SKM-1 treated with dmso at 0.1 percent for 144 hours (cell line): Measurements from ENCODE around the gene GTF2F1.
"Not testable (repeated sequence)": the region's sequence is repeated elsewhere in the genome, so short reads cannot be mapped to it uniquely, and the experiment has no call there.

Experiments
- DNase-seq: peaks from one replicate; lab custom pipeline; 2025; ENCODE audit not compliant: unreplicated experiment; lab: John Stamatoyannopoulos, UW

The GTF2F1 gene

GRCh38 chr19:6393074-6393982, at the start of gene GTF2F1:
GTF2F1 (minus strand) TSS chr19:6393164; CDS start chr19:6392995, 169 bp downstream.
- DNase-seq, result peak; percentile 87

- DNase-seq, result no peak
Observed at GRCh38 chr19:6442087-6442688, 49.2 kb upstream of the GTF2F1 start.

- no peak for DNase-seq
Observed at GRCh38 chr19:6440905-6441304, 47.9 kb upstream of the GTF2F1 start.

- DNase-seq, result no peak
Observed at GRCh38 chr19:6439743-6440142, 46.8 kb upstream of the GTF2F1 start.

- DNase-seq, result no peak
Observed at GRCh38 chr19:6433663-6434062, 40.7 kb upstream of the GTF2F1 start, which contains the start of gene SLC25A41. SLC25A41 (minus strand) TSS chr19:6433763; CDS start chr19:6433693, 70 bp downstream.

GRCh38 chr19:6433165-6433564, 40.2 kb upstream of the GTF2F1 start:
- no peak for DNase-seq

GRCh38 chr19:6431891-6432290, 38.9 kb upstream of the GTF2F1 start:
- DNase-seq, result no peak

- DNase-seq, result peak; percentile 44
Observed at GRCh38 chr19:6429419-6430221, 36.7 kb upstream of the GTF2F1 start.

GRCh38 chr19:6428692-6429418, 35.9 kb upstream of the GTF2F1 start:
- not testable (repeated sequence) for DNase-seq

- no peak for DNase-seq
Observed at GRCh38 chr19:6427131-6427530, 34.2 kb upstream of the GTF2F1 start.

- DNase-seq, result peak; percentile 45
Observed at GRCh38 chr19:6425732-6426620, 33.0 kb upstream of the GTF2F1 start.

- peak; percentile 100 for DNase-seq
Observed at GRCh38 chr19:6424939-6425731, 32.2 kb upstream of the GTF2F1 start.

- no peak for DNase-seq
Observed at GRCh38 chr19:6424195-6424938, 31.4 kb upstream of the GTF2F1 start, which contains the start of gene KHSRP. KHSRP (minus strand) TSS chr19:6424811; CDS start chr19:6424701, 110 bp downstream.

- no peak for DNase-seq
Observed at GRCh38 chr19:6423499-6424194, 30.7 kb upstream of the GTF2F1 start.

GRCh38 chr19:6421075-6422014, 28.4 kb upstream of the GTF2F1 start:
- DNase-seq, result no peak

- DNase-seq, result no peak
Observed at GRCh38 chr19:6418562-6418932, 25.6 kb upstream of the GTF2F1 start.
